ENCODE data around the gene ITGA4.

GRCh38 chr2:181465676-181466375, 8.6 kb downstream of the ITGA4 start:
- TF ChIP-seq CTCF (IDR thresholded peaks at IDR 0.05): no peak
- TF ChIP-seq POLR2A (IDR thresholded peaks at IDR 0.05; ENCODE audit: low read depth): no peak
- TF ChIP-seq POLR2AphosphoS5 (IDR thresholded peaks at IDR 0.05): no peak
- TF ChIP-seq EP300 (IDR thresholded peaks at IDR 0.05): no peak

Measured in esophagus muscularis mucosa (tissue), 4 donors.